Measurements from ENCODE around the gene CACNA2D3. TPM values are rescaled to one million over a fixed set of nuclear protein-coding genes. Genes with fewer than 3 reads are reported as not detected.

The CACNA2D3 gene
- polyA plus RNA-seq, 1 donor = 0.97 TPM

DNA sequence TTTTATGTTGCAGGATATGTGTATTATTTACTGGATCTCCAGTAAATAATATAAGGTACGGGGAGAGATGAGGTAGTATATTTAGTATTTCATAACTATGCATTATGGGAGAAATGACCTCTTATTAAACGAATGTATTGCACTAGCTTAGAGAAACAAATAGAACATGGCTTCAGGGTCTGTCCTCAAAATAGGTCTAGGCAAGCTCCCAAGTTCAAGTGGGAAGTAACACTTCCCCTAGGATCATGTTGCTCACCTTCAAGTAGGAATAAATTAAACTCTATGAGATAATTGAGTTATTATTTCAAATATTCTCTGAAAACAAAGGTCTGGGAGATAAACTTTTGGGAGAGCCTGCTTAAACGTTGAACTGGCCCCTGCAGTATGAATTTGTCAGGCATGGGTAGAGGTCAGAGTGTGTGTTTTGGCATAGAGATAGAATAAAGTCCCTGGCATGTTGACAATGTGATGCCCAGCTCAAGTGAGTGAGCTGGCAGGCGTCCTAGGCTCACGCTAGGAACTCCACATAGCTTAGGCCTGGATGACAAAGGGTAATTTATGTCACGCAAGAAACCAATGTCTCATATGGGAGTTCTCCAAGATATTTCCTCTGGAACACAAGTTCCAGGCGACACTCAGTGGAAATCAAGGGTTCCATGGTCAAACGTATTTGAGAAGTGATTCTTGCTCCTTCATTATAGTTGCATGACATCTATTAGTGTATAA is 236.8 kb downstream of the CACNA2D3 start:
- no peak overlapping the region for H3K4me3 ChIP-seq (ENCODE audit: low read length)
- H3K27me3 ChIP-seq (ENCODE audit: control insufficient read depth, insufficient read depth, low read length) = no peaks in the 10 kb centered on the region
- DNase-seq = no peak
- WGBS (ENCODE audit: insufficient coverage, low lambda C conversion rate) = 82% methylated on average over 3 of the region's 8 CpGs
- H3K36me3 ChIP-seq (ENCODE audit: control insufficient read depth, insufficient read depth, low read length) = no peaks in the 10 kb centered on the region
- H3K9me3 ChIP-seq (ENCODE audit: control insufficient read depth, low read depth, low read length) = no peaks in the 10 kb centered on the region
- H3K4me1 ChIP-seq (ENCODE audit: control insufficient read depth, insufficient read depth, low read length) = no peaks in the 10 kb centered on the region
- no peak overlapping the region for H3K27ac ChIP-seq (ENCODE audit: low read length)

DNA sequence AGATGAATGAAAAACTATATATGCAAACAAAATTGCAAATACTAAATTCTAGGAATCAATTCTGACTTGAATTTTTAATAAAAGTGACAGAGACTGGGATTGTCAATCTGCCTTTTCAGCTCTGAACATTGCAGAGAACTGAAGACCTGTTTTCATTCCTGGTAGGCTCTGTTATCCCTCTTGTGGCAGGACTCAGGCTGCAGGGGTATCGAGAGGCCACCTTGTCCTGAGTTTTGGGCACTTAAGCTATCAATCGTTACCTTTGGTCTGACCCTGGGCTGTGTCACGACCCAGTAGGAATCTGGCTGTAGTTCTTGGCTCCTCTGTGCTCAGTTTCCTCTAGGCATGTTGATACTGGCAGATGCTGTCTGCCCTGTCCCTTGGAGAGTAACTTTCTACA is 238.0 kb downstream of the CACNA2D3 start:
- H3K27me3 ChIP-seq (ENCODE audit: control insufficient read depth, insufficient read depth, low read length) = no peaks in the 10 kb centered on the region
- no peak for DNase-seq
- H3K9me3 ChIP-seq (ENCODE audit: control insufficient read depth, low read depth, low read length) = no peaks in the 10 kb centered on the region
- no peaks in the 10 kb centered on the region for H3K36me3 ChIP-seq (ENCODE audit: control insufficient read depth, insufficient read depth, low read length)
- WGBS (ENCODE audit: insufficient coverage, low lambda C conversion rate) = no CpG with 5 or more reads among the region's 3 CpGs
- H3K27ac ChIP-seq (ENCODE audit: low read length) = no peak overlapping the region
- no peak overlapping the region for H3K4me3 ChIP-seq (ENCODE audit: low read length)
- no peaks in the 10 kb centered on the region for H3K4me1 ChIP-seq (ENCODE audit: control insufficient read depth, insufficient read depth, low read length)

- no peaks in the 10 kb centered on the region for H3K4me1 ChIP-seq (ENCODE audit: control insufficient read depth, insufficient read depth, low read length)
- no peaks in the 10 kb centered on the region for H3K9me3 ChIP-seq (ENCODE audit: control insufficient read depth, low read depth, low read length)
- no peak for DNase-seq
- H3K27me3 ChIP-seq (ENCODE audit: control insufficient read depth, insufficient read depth, low read length) = no peaks in the 10 kb centered on the region
- WGBS (ENCODE audit: insufficient coverage, low lambda C conversion rate) = no CpG with 5 or more reads among the region's 7 CpGs
- no peaks in the 10 kb centered on the region for H3K36me3 ChIP-seq (ENCODE audit: control insufficient read depth, insufficient read depth, low read length)
- no peak overlapping the region for H3K27ac ChIP-seq (ENCODE audit: low read length)
- no peak overlapping the region for H3K4me3 ChIP-seq (ENCODE audit: low read length)
These were observed 239.5 kb downstream of the CACNA2D3 start for GRCh38 chr3:54361746-54362283.

GRCh38 chr3:54366007-54366750 is 243.8 kb downstream of the CACNA2D3 start:
- Histone ChIP-seq H3K9me3 (ENCODE audit: control insufficient read depth, low read depth, low read length) (no peaks in the 10 kb centered on the region), H3K27ac (ENCODE audit: low read length) (no peak overlapping the region), H3K4me1 (ENCODE audit: control insufficient read depth, insufficient read depth, low read length) (no peaks in the 10 kb centered on the region), H3K4me3 (ENCODE audit: low read length) (no peak overlapping the region), H3K36me3 (ENCODE audit: control insufficient read depth, insufficient read depth, low read length) (no peaks in the 10 kb centered on the region), H3K27me3 (ENCODE audit: control insufficient read depth, insufficient read depth, low read length) (no peaks in the 10 kb centered on the region)
- no peak for DNase-seq
- WGBS (ENCODE audit: insufficient coverage, low lambda C conversion rate) = no CpG with 5 or more reads among the region's 1 CpG

DNA sequence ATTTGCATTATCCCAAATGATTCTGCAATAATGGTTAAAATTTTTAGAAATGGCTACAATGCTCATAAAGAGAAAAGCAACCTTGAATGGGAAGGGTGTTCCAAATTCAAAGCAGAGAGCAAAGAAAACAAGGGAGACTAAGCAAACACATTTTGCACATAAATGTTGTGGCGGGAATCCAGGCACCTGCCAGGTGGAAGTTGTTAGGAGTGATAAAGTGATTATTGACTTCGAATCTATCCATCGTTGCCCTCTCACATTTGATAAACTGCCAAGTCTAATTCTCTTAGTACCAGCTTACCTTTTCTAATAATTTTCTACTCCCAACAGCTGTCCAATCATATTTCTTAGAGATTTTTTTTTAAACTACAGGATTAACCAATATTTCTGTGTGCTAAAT is 244.5 kb downstream of the CACNA2D3 start:
- no peaks in the 10 kb centered on the region for H3K4me1 ChIP-seq (ENCODE audit: control insufficient read depth, insufficient read depth, low read length)
- H3K9me3 ChIP-seq (ENCODE audit: control insufficient read depth, low read depth, low read length) = no peaks in the 10 kb centered on the region
- no peak overlapping the region for H3K27ac ChIP-seq (ENCODE audit: low read length)
- DNase-seq = no peak
- no peaks in the 10 kb centered on the region for H3K27me3 ChIP-seq (ENCODE audit: control insufficient read depth, insufficient read depth, low read length)
- no peaks in the 10 kb centered on the region for H3K36me3 ChIP-seq (ENCODE audit: control insufficient read depth, insufficient read depth, low read length)
- H3K4me3 ChIP-seq (ENCODE audit: low read length) = no peak overlapping the region
- 50% methylated on average over 1 of the region's 3 CpGs for WGBS (ENCODE audit: insufficient coverage, low lambda C conversion rate)

DNA sequence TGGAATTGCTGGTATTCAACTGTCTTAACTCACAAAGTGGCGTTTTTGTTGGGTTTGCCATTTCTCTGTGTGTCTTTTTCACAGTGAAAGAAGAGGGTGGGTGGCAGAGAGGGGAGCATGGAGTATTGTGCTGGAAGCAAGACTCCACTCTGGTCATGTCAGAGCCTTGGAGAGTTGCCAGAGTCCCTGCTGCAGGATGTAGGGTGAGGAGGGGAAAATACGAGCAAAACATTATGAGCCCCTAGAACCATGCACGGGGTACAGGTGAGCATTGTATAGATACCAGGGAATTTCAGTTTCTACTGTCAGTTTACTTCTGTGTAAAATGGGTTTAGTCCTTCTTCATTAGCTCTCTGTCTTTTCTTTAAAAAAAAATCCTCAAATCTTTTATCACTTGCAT is 249.9 kb downstream of the CACNA2D3 start:
- 83% methylated on average over 1 of the region's 3 CpGs for WGBS (ENCODE audit: insufficient coverage, low lambda C conversion rate)
- Histone ChIP-seq H3K9me3 (ENCODE audit: control insufficient read depth, low read depth, low read length) (no peaks in the 10 kb centered on the region), H3K27ac (ENCODE audit: low read length) (no peak overlapping the region), H3K4me1 (ENCODE audit: control insufficient read depth, insufficient read depth, low read length) (no peaks in the 10 kb centered on the region), H3K27me3 (ENCODE audit: control insufficient read depth, insufficient read depth, low read length) (no peaks in the 10 kb centered on the region), H3K4me3 (ENCODE audit: low read length) (no peak overlapping the region), H3K36me3 (ENCODE audit: control insufficient read depth, insufficient read depth, low read length) (no peaks in the 10 kb centered on the region)
- DNase-seq = no peak

DNA sequence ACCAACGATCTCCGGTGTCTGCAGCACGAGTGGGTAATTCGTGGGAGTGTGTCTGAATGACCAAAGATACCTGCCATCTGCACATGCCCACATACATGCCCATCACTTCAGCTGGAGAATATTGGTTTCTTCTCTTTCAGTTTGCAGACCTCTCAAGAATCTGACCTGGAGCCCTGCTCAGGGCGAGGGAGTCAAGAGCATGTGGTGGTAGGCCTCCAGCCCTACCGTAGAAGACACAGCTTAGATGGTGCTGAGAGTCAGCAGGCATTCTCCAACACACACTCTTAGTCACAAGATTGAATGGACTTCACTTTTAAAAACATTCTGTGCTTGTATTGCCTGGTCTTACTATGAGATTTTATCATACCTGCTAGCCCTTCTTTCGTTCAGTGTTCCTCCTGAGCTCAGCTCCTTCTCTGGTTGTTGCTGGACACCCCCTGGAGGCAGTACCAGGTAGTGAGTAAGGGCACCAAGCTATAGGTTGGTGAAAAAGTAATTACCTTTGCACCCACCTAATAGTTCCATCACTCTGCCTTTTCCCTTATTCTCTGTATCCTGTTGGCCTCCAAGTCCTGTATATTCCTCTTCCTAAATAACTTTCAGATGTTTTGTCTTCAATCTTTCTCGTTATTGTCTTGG is 252.0 kb downstream of the CACNA2D3 start:
- DNase-seq = no peak
- Histone ChIP-seq H3K27me3 (ENCODE audit: control insufficient read depth, insufficient read depth, low read length) (no peaks in the 10 kb centered on the region), H3K36me3 (ENCODE audit: control insufficient read depth, insufficient read depth, low read length) (no peaks in the 10 kb centered on the region), H3K4me1 (ENCODE audit: control insufficient read depth, insufficient read depth, low read length) (no peaks in the 10 kb centered on the region), H3K27ac (ENCODE audit: low read length) (no peak overlapping the region), H3K9me3 (ENCODE audit: control insufficient read depth, low read depth, low read length) (no peaks in the 10 kb centered on the region), H3K4me3 (ENCODE audit: low read length) (no peak overlapping the region)
- 73% methylated on average over 1 of the region's 8 CpGs for WGBS (ENCODE audit: insufficient coverage, low lambda C conversion rate)

- Histone ChIP-seq H3K27ac (ENCODE audit: low read length) (no peak overlapping the region), H3K4me3 (ENCODE audit: low read length) (no peak overlapping the region), H3K27me3 (ENCODE audit: control insufficient read depth, insufficient read depth, low read length) (no peaks in the 10 kb centered on the region), H3K4me1 (ENCODE audit: control insufficient read depth, insufficient read depth, low read length) (no peaks in the 10 kb centered on the region), H3K36me3 (ENCODE audit: control insufficient read depth, insufficient read depth, low read length) (no peaks in the 10 kb centered on the region), H3K9me3 (ENCODE audit: control insufficient read depth, low read depth, low read length) (no peaks in the 10 kb centered on the region)
- no CpG with 5 or more reads among the region's 6 CpGs for WGBS (ENCODE audit: insufficient coverage, low lambda C conversion rate)
- no peak for DNase-seq
These were observed 253.9 kb downstream of the CACNA2D3 start for GRCh38 chr3:54376142-54376807.

DNA sequence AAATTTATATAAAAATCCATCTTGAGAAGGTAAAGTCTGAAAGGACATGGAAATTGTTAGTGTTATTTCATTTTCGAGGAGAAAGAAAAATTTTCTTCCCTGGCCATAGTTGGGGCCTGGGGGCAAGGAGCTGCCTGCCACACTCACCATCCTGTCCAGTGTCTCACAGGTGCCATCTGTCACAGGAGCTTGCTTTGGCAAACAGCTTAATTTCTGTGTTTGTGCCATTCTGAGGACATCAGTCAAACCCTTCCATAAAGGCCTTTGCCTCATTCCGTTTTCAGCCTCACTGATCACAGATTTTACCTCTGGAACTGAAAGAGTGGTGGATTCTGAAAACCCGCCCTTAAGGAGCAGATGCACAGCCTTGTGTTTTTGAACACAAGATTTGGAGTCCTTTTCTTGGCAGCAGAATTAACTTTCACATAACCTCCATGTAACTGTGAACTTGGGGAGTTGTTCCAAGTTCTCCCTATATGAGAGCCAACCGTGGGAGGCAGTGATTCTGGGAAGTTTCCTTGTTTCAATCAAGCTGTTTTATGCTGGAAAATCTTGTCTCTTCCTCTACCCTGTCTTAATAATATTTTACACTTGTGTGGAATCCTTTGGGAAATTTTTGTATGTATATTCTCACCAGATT is 254.7 kb downstream of the CACNA2D3 start:
- Histone ChIP-seq H3K27ac (ENCODE audit: low read length) (no peak overlapping the region), H3K4me3 (ENCODE audit: low read length) (no peak overlapping the region), H3K36me3 (ENCODE audit: control insufficient read depth, insufficient read depth, low read length) (no peaks in the 10 kb centered on the region), H3K9me3 (ENCODE audit: control insufficient read depth, low read depth, low read length) (no peaks in the 10 kb centered on the region), H3K4me1 (ENCODE audit: control insufficient read depth, insufficient read depth, low read length) (no peaks in the 10 kb centered on the region), H3K27me3 (ENCODE audit: control insufficient read depth, insufficient read depth, low read length) (no peaks in the 10 kb centered on the region)
- no peak for DNase-seq
- WGBS (ENCODE audit: insufficient coverage, low lambda C conversion rate) = no CpG with 5 or more reads among the region's 4 CpGs

- H3K27me3 ChIP-seq (ENCODE audit: control insufficient read depth, insufficient read depth, low read length) = no peaks in the 10 kb centered on the region
- no CpG with 5 or more reads among the region's 5 CpGs for WGBS (ENCODE audit: insufficient coverage, low lambda C conversion rate)
- no peak for DNase-seq
These were observed 255.8 kb downstream of the CACNA2D3 start for GRCh38 chr3:54378184-54378583.

More at GRCh38 chr3:54378184-54378583, 255.8 kb downstream of the CACNA2D3 start:
- Histone ChIP-seq H3K27ac (ENCODE audit: low read length) (no peak overlapping the region), H3K9me3 (ENCODE audit: control insufficient read depth, low read depth, low read length) (no peaks in the 10 kb centered on the region), H3K36me3 (ENCODE audit: control insufficient read depth, insufficient read depth, low read length) (no peaks in the 10 kb centered on the region), H3K4me3 (ENCODE audit: low read length) (no peak overlapping the region), H3K4me1 (ENCODE audit: control insufficient read depth, insufficient read depth, low read length) (no peaks in the 10 kb centered on the region)
